T-helper 1 cell treated with Interleukin-12 subunit alpha and Interleukin-12 subunit beta and Interleukin-4 antibody, amounts not matched to agents 30 μg/mL and 1 μg/mL, for 36 hours (primary cell): Measurements from ENCODE around the gene MAP7D1.
A peak's percentile ranks its signal among the peaks of the same experiment; 100 is the strongest.

Experiments
- H3K27ac Mint-ChIP-seq: one replicate; pipeline ENCODE4 v1.8.0; 2021; ENCODE audit warnings: mild to moderate bottlenecking, mixed read lengths
- H3K27me3 Mint-ChIP-seq: one replicate; pipeline ENCODE4 v1.8.0; 2021; ENCODE audit warnings: low read depth, mixed read lengths
- H3K36me3 Mint-ChIP-seq: one replicate; pipeline ENCODE4 v1.8.0; 2021; ENCODE audit warnings: low read depth, mixed read lengths
- H3K4me1 Mint-ChIP-seq: one replicate; pipeline ENCODE4 v1.8.0; 2021; ENCODE audit warnings: low read depth, mixed read lengths
- H3K4me3 Mint-ChIP-seq: one replicate; pipeline ENCODE4 v1.8.0; 2021; ENCODE audit warnings: mild to moderate bottlenecking, moderate library complexity, mixed read lengths
- H3K9me3 Mint-ChIP-seq: one replicate; pipeline ENCODE4 v1.8.0; 2021; ENCODE audit warnings: mixed read lengths

MAP7D1 gene

GRCh38 chr1:36135330-36135667, 20.7 kb upstream of the MAP7D1 start:
- Mint-ChIP-seq H3K9me3 (no peaks in the 10 kb centered on the region), H3K36me3 (peaks cover 14% of the 10 kb centered on the region), H3K27me3 (no peaks in the 10 kb centered on the region), H3K27ac (no peak overlapping the region), H3K4me1 (peaks cover 2% of the 10 kb centered on the region), H3K4me3 (no peak overlapping the region)

DNA sequence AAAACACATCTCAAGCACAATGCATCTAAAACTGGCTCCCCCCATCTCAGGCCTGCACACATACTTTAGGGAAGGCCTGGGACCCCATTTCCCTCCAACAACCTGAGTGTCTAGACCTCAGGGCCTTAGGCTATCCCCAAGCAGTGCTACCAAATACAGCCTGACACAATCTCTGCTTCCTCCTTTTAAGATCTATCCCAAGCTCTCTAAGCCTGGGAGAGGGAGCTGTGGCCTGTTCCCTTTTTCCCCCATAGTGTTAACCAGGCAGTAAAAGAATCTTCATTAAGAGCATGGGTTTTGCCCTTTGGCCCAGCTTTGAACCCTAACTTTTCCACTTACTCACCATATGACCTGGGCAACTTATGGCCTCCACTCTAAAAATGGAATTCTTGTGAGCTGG, 20.2 kb upstream of the MAP7D1 start:
- no peaks in the 10 kb centered on the region for H3K27me3 Mint-ChIP-seq
- no peaks in the 10 kb centered on the region for H3K9me3 Mint-ChIP-seq
- no peak overlapping the region for H3K27ac Mint-ChIP-seq
- H3K36me3 Mint-ChIP-seq = peaks cover 15% of the 10 kb centered on the region
- no peak overlapping the region for H3K4me3 Mint-ChIP-seq
- H3K4me1 Mint-ChIP-seq = peaks cover 2% of the 10 kb centered on the region

DNA sequence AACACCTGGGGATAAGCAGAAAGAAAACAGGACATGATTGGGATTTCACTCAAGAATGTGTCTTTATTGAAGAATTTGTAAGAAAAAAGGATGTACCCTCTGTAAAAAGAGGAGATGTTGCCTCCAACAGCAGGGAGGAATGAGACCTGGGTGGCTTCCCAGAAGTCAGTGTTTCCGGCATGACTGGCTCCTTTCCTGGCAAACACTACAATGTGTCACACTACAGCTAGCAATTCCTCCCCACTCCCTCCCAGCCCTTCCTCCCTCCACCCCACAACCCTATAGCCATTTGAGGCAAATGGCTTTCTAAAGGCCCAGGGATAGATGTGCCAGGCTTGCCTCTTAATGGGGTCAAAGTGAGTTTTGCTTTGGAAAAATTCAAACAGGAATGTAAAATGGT, 19.4 kb upstream of the MAP7D1 start:
- H3K27me3 Mint-ChIP-seq = no peaks in the 10 kb centered on the region
- no peak overlapping the region for H3K27ac Mint-ChIP-seq
- peaks cover 5% of the 10 kb centered on the region for H3K4me1 Mint-ChIP-seq

GRCh38 chr1:36137226-36137625, 18.7 kb upstream of the MAP7D1 start:
- Mint-ChIP-seq H3K4me1 (peaks cover 7% of the 10 kb centered on the region), H3K36me3 (peaks cover 17% of the 10 kb centered on the region), H3K4me3 (no peak overlapping the region), H3K27ac (no peak overlapping the region), H3K9me3 (no peaks in the 10 kb centered on the region), H3K27me3 (no peaks in the 10 kb centered on the region)

More for the DNA sequence above, 19.4 kb upstream of the MAP7D1 start:
- peaks cover 15% of the 10 kb centered on the region for H3K36me3 Mint-ChIP-seq
- no peak overlapping the region for H3K4me3 Mint-ChIP-seq
- H3K9me3 Mint-ChIP-seq = no peaks in the 10 kb centered on the region

- H3K36me3 Mint-ChIP-seq = peaks cover 17% of the 10 kb centered on the region
- H3K9me3 Mint-ChIP-seq = no peaks in the 10 kb centered on the region
- no peak overlapping the region for H3K4me3 Mint-ChIP-seq
- H3K27me3 Mint-ChIP-seq = no peaks in the 10 kb centered on the region
- peaks cover 7% of the 10 kb centered on the region for H3K4me1 Mint-ChIP-seq
- H3K27ac Mint-ChIP-seq = no peak overlapping the region
Measured at GRCh38 chr1:36137776-36138175, 18.2 kb upstream of the MAP7D1 start.

DNA sequence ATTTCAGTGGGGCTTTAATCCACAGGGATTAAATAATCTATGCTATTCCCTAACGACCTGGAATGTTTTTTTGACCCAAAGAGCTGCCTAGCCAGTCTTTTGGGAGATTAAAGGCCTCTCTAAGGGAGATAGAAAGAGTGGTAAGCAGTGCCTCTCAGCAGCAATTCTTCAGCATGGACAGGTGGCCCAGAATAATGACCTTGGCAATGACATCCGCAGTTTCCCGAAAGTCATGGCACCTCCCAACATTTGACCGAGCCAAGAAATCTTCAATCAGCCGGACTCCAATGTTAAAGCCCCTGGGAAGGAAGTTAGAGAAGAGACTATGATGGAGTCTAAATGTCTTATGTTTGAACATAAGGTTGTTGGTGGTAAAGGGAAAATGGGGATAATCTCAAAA, 16.4 kb upstream of the MAP7D1 start:
- H3K4me3 Mint-ChIP-seq = no peak overlapping the region
- no peaks in the 10 kb centered on the region for H3K9me3 Mint-ChIP-seq
- H3K4me1 Mint-ChIP-seq = peaks cover 8% of the 10 kb centered on the region
- H3K36me3 Mint-ChIP-seq = peaks cover 17% of the 10 kb centered on the region
- no peak overlapping the region for H3K27ac Mint-ChIP-seq
- H3K27me3 Mint-ChIP-seq = no peaks in the 10 kb centered on the region

DNA sequence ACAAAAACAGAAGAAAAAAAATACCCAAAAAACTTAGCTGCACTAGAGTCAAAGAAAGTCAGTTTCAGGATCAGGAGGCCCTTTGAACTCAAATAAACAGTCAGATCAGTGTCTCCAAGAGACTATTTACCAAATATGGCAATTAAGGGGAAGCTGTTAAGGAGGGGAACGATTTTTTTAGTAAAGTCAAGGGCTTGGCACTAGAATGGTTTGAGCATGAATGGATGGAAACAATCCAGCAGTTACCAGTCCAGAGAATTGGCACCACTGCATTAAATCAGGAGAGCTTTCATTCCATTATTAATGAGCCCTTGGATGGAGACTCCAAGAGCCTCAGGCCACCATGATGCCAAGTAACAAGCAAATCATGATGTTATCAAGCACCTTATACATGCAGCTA, 13.8 kb upstream of the MAP7D1 start:
- H3K4me1 Mint-ChIP-seq = peaks cover 12% of the 10 kb centered on the region
- H3K27ac Mint-ChIP-seq = no peak overlapping the region
- H3K27me3 Mint-ChIP-seq = no peaks in the 10 kb centered on the region
- H3K9me3 Mint-ChIP-seq = no peaks in the 10 kb centered on the region
- peaks cover 17% of the 10 kb centered on the region for H3K36me3 Mint-ChIP-seq
- H3K4me3 Mint-ChIP-seq = no peak overlapping the region

DNA sequence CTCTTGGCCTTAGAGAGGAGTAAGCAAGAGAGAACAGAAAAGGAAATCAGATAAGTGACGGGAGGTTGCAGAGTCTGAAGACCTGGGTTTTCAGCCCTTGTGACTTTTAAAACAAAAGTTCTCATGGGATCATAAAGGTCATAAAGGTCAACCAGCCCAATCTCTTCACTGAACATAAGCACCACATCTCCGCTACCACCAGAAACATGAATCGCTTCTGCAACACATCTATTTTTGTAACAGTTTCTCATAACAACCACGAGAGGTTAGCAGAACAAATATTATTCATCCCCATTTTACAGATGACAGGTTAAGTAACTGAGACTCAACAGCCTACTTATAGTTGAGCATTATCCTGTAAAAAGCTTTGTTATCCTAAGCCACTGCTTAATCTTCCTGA, 12.5 kb upstream of the MAP7D1 start:
- Mint-ChIP-seq H3K9me3 (no peaks in the 10 kb centered on the region), H3K27ac (no peak overlapping the region), H3K36me3 (peaks cover 15% of the 10 kb centered on the region), H3K27me3 (no peaks in the 10 kb centered on the region), H3K4me3 (no peak overlapping the region), H3K4me1 (peaks cover 19% of the 10 kb centered on the region)

- H3K36me3 Mint-ChIP-seq = peaks cover 14% of the 10 kb centered on the region
- no peak overlapping the region for H3K4me3 Mint-ChIP-seq
- peaks cover 21% of the 10 kb centered on the region for H3K4me1 Mint-ChIP-seq
- no peaks in the 10 kb centered on the region for H3K9me3 Mint-ChIP-seq
- no peaks in the 10 kb centered on the region for H3K27me3 Mint-ChIP-seq
- no peak overlapping the region for H3K27ac Mint-ChIP-seq
Measured at GRCh38 chr1:36144413-36144812, 11.5 kb upstream of the MAP7D1 start.

- Mint-ChIP-seq H3K27ac (peak overlapping the region; percentile 99), H3K27me3 (no peaks in the 10 kb centered on the region), H3K9me3 (no peaks in the 10 kb centered on the region), H3K4me1 (peaks cover 51% of the 10 kb centered on the region), H3K4me3 (peak overlapping the region; percentile 95), H3K36me3 (peaks cover 4% of the 10 kb centered on the region)
Measured at GRCh38 chr1:36148821-36149236, 7.1 kb upstream of the MAP7D1 start.

GRCh38 chr1:36149237-36149972, 6.6 kb upstream of the MAP7D1 start, which contains the start of gene TRAPPC3:
Gene TRAPPC3 (minus strand): TSS chr1:36149486. CDS start chr1:36149378, 108 bp downstream.
- Mint-ChIP-seq H3K27ac (peak within 1 kb of the TSS; percentile 99), H3K4me3 (peak within 1 kb of the TSS; percentile 95), H3K36me3 (peaks cover 4% of the 10 kb centered on the region), H3K27me3 (no peaks in the 10 kb centered on the region), H3K9me3 (no peaks in the 10 kb centered on the region), H3K4me1 (peaks cover 55% of the 10 kb centered on the region)

GRCh38 chr1:36149973-36150295, 6.0 kb upstream of the MAP7D1 start:
- peak overlapping the region; percentile 95 for H3K4me3 Mint-ChIP-seq
- no peaks in the 10 kb centered on the region for H3K9me3 Mint-ChIP-seq
- peaks cover 59% of the 10 kb centered on the region for H3K4me1 Mint-ChIP-seq
- H3K27ac Mint-ChIP-seq = peak overlapping the region; percentile 99
- H3K36me3 Mint-ChIP-seq = peaks cover 4% of the 10 kb centered on the region
- no peaks in the 10 kb centered on the region for H3K27me3 Mint-ChIP-seq

DNA sequence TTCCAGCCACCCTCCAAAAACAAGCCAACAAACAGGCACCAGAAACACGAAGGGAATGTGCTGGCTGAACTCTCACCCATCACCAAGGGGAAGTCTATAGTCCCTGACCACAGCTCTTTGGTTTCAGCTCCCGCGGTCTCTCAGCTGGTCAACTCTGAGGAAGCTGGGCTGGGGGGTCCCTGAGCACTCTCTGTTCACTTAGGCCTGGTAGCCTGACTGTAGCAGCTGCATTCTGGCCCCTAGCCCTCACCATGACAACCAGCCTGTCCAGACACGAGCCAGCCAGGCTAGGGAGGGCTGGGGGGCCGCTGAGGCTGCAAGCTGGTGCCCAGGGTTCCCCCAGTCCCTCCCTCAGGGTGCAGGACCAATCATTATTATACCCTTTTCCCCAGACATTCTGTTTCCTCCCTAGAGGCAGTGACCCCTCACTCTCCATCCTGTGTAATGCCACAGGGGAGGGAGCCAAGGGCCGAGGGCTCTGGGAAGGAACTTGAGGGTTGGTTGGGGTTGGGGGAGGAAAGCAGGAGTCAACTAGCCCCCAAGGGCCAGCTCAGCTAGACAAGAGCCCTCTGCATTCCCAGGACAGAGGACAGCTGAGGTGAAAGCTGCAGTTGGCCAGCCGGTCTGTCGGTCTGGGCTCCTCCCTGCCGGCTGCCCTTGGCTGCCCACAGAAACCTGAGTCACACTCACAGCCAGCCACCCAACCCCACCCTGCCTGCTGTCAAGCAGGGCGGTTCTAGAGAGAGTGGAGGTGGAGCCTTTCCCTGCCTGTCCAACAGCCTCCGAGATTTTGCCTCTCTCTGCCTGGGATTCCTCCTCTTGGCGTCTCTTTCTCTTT, 5.4 kb upstream of the MAP7D1 start:
- peak overlapping the region; percentile 95 for H3K4me3 Mint-ChIP-seq
- H3K27ac Mint-ChIP-seq = peak overlapping the region; percentile 99
- H3K36me3 Mint-ChIP-seq = peaks cover 4% of the 10 kb centered on the region
- H3K27me3 Mint-ChIP-seq = no peaks in the 10 kb centered on the region
- H3K4me1 Mint-ChIP-seq = peaks cover 56% of the 10 kb centered on the region
- no peaks in the 10 kb centered on the region for H3K9me3 Mint-ChIP-seq

GRCh38 chr1:36151134-36151844, 4.7 kb upstream of the MAP7D1 start:
- peaks cover 4% of the 10 kb centered on the region for H3K36me3 Mint-ChIP-seq
- H3K27me3 Mint-ChIP-seq = no peaks in the 10 kb centered on the region
- H3K4me3 Mint-ChIP-seq = peak overlapping the region; percentile 67
- H3K27ac Mint-ChIP-seq = peak overlapping the region; percentile 99
- H3K9me3 Mint-ChIP-seq = no peaks in the 10 kb centered on the region
- H3K4me1 Mint-ChIP-seq = peaks cover 56% of the 10 kb centered on the region

GRCh38 chr1:36151845-36152203, 4.1 kb upstream of the MAP7D1 start:
- Mint-ChIP-seq H3K27me3 (no peaks in the 10 kb centered on the region), H3K9me3 (no peaks in the 10 kb centered on the region), H3K4me3 (peak overlapping the region; percentile 67), H3K4me1 (peaks cover 56% of the 10 kb centered on the region), H3K36me3 (peaks cover 3% of the 10 kb centered on the region), H3K27ac (peak overlapping the region; percentile 80)
